Stimulated activated memory B cell treated with anti-CD40 and anti-IgM and Interleukin-4, amounts not matched to agents 10 μg/mL and 1 μg/mL and 100 μg/mL, for 72 hours (primary cell): ENCODE results near the gene RAI1.

Experiments
- ATAC-seq: fragments of 150-1000 bp; cut with Tn5 transposase; 2 replicates; pipeline ENCODE4 v1.10.0; 2021
- H3K27ac Mint-ChIP-seq: one replicate; pipeline ENCODE4 v1.8.0; 2022; ENCODE audit warnings: mild to moderate bottlenecking, mixed read lengths
- H3K27me3 Mint-ChIP-seq: one replicate; pipeline ENCODE4 v1.8.0; 2022; ENCODE audit warnings: mixed read lengths
- H3K36me3 Mint-ChIP-seq: one replicate; pipeline ENCODE4 v1.8.0; 2022; ENCODE audit warnings: mixed read lengths
- H3K4me1 Mint-ChIP-seq: one replicate; pipeline ENCODE4 v1.8.0; 2022; ENCODE audit warnings: mixed read lengths
- H3K4me3 Mint-ChIP-seq: one replicate; pipeline ENCODE4 v1.8.0; 2022; ENCODE audit warnings: mild to moderate bottlenecking, moderate library complexity, mixed read lengths
- H3K9me3 Mint-ChIP-seq: one replicate; pipeline ENCODE4 v1.8.0; 2022; ENCODE audit warnings: mixed read lengths

The RAI1 gene

DNA sequence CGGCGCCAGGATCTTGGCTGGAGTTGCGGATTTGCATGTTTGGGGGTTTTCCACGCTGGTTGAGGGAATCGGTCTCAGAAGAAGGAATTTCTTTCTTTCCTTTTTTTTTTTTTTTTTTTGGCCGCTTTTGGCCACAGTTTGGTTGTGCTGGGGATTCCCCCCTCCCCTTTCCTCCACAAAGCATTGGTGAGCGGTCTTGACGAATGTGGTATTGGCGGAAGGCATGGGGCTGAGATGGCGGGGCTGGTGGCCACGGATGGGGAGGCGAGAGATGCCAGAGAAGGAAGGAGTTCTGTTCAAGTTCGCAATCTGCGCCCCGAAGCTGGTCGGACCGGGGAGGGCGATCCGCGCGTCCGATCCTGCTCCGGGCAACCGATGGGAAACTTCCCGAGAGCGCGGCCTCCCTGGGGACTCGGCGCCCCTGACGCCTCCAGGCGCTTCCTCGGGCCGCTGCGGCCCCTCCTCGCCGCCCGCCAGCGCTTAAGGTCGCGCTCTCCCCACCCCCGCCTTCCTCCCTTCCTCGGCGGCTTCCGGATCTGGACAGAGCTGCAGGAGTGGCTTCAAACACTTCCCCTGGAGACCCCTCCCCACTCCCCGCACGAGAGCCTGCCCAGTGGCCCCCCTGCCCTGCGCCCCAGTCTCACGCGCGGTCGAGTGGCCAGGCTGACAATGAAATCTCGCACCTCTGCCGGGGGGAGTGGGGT, 43.2 kb downstream of the RAI1 start:
- Mint-ChIP-seq H3K4me1 (peaks cover 52% of the 10 kb centered on the region), H3K27me3 (peaks cover 38% of the 10 kb centered on the region), H3K36me3 (peaks cover 1% of the 10 kb centered on the region), H3K9me3 (no peaks in the 10 kb centered on the region), H3K4me3 (peak overlapping the region; percentile 81), H3K27ac (peak overlapping the region; percentile 34)
- ATAC-seq: peak; percentile 65

- Mint-ChIP-seq H3K9me3 (no peaks in the 10 kb centered on the region), H3K27me3 (peaks cover 38% of the 10 kb centered on the region), H3K27ac (peak overlapping the region; percentile 47), H3K4me1 (peaks cover 58% of the 10 kb centered on the region), H3K36me3 (no peaks in the 10 kb centered on the region), H3K4me3 (peak overlapping the region; percentile 54)
- ATAC-seq: no peak
These were observed 43.9 kb downstream of the RAI1 start for GRCh38 chr17:17725011-17725751.

DNA sequence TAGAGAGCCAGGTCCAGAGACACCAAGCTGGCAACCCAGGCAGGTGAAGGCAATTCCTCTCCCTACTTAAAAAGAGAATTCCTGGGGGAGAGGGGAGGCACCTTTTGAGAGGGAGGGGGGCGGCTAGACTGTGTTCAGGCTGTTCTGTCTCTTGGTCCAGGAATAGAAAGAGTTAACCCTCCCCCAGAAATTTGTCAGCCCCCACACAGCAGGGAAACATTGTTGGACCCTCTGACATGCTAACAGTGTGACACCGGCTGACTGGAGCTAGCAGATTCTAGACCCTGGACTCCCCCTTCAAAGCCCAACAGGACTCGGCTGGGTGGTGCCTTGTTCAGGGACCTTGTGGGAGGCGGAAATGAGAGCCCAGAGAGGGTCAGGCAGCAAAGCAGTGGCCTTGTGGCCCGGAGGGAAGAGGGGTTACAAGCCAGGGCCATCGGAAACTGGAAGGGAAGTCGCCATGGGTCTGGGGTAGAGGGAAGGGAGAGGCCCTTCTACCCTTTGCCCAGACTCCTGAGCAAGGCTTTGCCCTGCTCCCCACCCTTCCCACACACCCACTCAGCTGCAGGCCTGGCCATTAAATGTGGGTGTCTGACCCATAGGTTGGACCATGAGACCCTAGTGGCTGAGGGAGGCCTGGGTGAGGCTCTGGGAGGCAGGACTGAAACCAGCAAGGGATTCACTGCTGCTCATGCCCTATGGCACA, 44.6 kb downstream of the RAI1 start:
- ATAC-seq: no peak
- peaks cover 37% of the 10 kb centered on the region for H3K27me3 Mint-ChIP-seq
- H3K9me3 Mint-ChIP-seq: no peaks in the 10 kb centered on the region
- H3K36me3 Mint-ChIP-seq: no peaks in the 10 kb centered on the region
- H3K4me3 Mint-ChIP-seq: no peak overlapping the region
- no peak overlapping the region for H3K27ac Mint-ChIP-seq
- peaks cover 58% of the 10 kb centered on the region for H3K4me1 Mint-ChIP-seq

- Mint-ChIP-seq H3K27me3 (peaks cover 30% of the 10 kb centered on the region), H3K4me1 (peaks cover 53% of the 10 kb centered on the region), H3K4me3 (no peak overlapping the region), H3K36me3 (no peaks in the 10 kb centered on the region), H3K9me3 (no peaks in the 10 kb centered on the region), H3K27ac (no peak overlapping the region)
- ATAC-seq: no peak
These were observed 45.3 kb downstream of the RAI1 start for GRCh38 chr17:17726458-17727060.

GRCh38 chr17:17727111-17727659, 45.9 kb downstream of the RAI1 start:
- H3K27me3 Mint-ChIP-seq: peaks cover 24% of the 10 kb centered on the region
- no peaks in the 10 kb centered on the region for H3K36me3 Mint-ChIP-seq

DNA sequence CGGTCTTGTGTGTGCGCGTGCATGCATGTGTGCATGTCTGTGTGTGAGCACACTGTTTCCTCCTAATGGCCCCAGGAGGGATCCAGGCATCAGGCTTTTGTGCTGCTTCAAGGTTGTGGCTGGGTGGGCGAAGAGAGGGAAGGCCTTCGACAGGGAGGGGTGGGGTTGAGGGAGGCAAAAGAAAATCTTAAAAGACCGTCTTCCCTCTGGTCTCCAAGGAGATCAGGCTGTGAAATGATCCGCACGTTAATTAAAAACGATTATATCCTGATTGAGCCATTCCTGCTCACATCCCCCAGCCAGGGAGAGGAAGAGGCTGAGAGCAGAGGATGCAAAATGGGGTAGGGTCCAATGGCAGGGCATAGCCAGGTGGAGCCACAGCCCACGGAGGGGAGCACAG, 46.9 kb downstream of the RAI1 start:
- H3K4me1 Mint-ChIP-seq: peaks cover 37% of the 10 kb centered on the region
- H3K4me3 Mint-ChIP-seq: no peak overlapping the region
- peaks cover 15% of the 10 kb centered on the region for H3K27me3 Mint-ChIP-seq
- ATAC-seq: no peak
- no peak overlapping the region for H3K27ac Mint-ChIP-seq
- H3K9me3 Mint-ChIP-seq: no peaks in the 10 kb centered on the region
- no peaks in the 10 kb centered on the region for H3K36me3 Mint-ChIP-seq

More at GRCh38 chr17:17727111-17727659, 45.9 kb downstream of the RAI1 start:
- H3K4me3 Mint-ChIP-seq: no peak overlapping the region
- ATAC-seq: no peak
- H3K9me3 Mint-ChIP-seq: no peaks in the 10 kb centered on the region
- peaks cover 47% of the 10 kb centered on the region for H3K4me1 Mint-ChIP-seq
- no peak overlapping the region for H3K27ac Mint-ChIP-seq

GRCh38 chr17:17728550-17729251, 47.4 kb downstream of the RAI1 start:
- Mint-ChIP-seq H3K4me1 (peaks cover 33% of the 10 kb centered on the region), H3K36me3 (no peaks in the 10 kb centered on the region), H3K9me3 (no peaks in the 10 kb centered on the region), H3K27me3 (peaks cover 9% of the 10 kb centered on the region), H3K4me3 (no peak overlapping the region), H3K27ac (no peak overlapping the region)
- ATAC-seq: no peak

- Mint-ChIP-seq H3K27ac (no peak overlapping the region), H3K27me3 (no peaks in the 10 kb centered on the region), H3K4me1 (peaks cover 35% of the 10 kb centered on the region), H3K36me3 (no peaks in the 10 kb centered on the region), H3K9me3 (no peaks in the 10 kb centered on the region), H3K4me3 (no peak overlapping the region)
- peak; percentile 85 for ATAC-seq
These were observed 48.5 kb downstream of the RAI1 start for GRCh38 chr17:17729620-17730249.

GRCh38 chr17:17730250-17730935, 49.1 kb downstream of the RAI1 start:
- Mint-ChIP-seq H3K27me3 (no peaks in the 10 kb centered on the region), H3K4me3 (no peak overlapping the region), H3K9me3 (no peaks in the 10 kb centered on the region), H3K27ac (no peak overlapping the region), H3K36me3 (no peaks in the 10 kb centered on the region), H3K4me1 (peaks cover 33% of the 10 kb centered on the region)
- no peak for ATAC-seq

- Mint-ChIP-seq H3K9me3 (no peaks in the 10 kb centered on the region), H3K27me3 (no peaks in the 10 kb centered on the region), H3K27ac (no peak overlapping the region), H3K4me1 (peaks cover 43% of the 10 kb centered on the region), H3K4me3 (no peak overlapping the region), H3K36me3 (no peaks in the 10 kb centered on the region)
- no peak for ATAC-seq
These were observed 51.2 kb downstream of the RAI1 start for GRCh38 chr17:17732444-17732843.

DNA sequence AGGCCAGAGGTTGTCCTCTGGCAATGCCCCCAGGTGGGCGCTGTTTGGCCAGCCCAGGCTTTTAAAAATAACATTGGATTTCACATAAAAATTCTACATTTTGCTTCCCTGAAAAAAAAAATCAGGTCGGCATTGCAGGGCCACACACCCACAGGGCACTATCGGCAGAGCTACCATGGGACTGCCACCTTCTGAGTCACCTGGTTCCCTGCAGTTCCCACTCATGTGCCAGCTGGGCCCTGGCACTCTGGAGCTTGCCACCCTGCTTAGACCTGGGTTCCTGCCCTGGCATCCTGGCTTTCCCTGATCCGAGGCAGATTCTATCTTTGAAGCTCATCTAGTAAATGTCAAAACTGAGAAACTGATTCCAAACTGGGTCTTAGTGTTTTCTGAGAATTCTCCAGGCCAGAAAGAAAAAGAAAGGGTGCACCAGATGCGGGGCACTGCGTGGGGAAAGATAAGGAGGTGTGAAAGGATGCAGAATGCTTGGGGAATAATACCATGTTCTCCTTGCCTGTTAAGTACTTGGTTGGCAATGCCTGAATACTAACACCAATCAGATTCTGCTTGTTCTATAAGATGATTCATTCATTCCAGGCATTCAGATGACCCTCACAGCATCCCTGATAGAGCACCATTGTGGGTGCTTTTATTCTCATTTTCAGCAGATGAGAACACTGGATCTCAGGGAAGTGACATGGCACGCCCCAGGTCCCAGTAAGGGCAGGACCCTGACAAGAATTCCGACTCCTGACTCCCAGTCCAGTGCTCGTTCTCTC, 51.8 kb downstream of the RAI1 start:
- Mint-ChIP-seq H3K27ac (no peak overlapping the region), H3K27me3 (no peaks in the 10 kb centered on the region), H3K4me1 (peaks cover 43% of the 10 kb centered on the region), H3K36me3 (no peaks in the 10 kb centered on the region), H3K9me3 (no peaks in the 10 kb centered on the region), H3K4me3 (no peak overlapping the region)
- no peak for ATAC-seq

DNA sequence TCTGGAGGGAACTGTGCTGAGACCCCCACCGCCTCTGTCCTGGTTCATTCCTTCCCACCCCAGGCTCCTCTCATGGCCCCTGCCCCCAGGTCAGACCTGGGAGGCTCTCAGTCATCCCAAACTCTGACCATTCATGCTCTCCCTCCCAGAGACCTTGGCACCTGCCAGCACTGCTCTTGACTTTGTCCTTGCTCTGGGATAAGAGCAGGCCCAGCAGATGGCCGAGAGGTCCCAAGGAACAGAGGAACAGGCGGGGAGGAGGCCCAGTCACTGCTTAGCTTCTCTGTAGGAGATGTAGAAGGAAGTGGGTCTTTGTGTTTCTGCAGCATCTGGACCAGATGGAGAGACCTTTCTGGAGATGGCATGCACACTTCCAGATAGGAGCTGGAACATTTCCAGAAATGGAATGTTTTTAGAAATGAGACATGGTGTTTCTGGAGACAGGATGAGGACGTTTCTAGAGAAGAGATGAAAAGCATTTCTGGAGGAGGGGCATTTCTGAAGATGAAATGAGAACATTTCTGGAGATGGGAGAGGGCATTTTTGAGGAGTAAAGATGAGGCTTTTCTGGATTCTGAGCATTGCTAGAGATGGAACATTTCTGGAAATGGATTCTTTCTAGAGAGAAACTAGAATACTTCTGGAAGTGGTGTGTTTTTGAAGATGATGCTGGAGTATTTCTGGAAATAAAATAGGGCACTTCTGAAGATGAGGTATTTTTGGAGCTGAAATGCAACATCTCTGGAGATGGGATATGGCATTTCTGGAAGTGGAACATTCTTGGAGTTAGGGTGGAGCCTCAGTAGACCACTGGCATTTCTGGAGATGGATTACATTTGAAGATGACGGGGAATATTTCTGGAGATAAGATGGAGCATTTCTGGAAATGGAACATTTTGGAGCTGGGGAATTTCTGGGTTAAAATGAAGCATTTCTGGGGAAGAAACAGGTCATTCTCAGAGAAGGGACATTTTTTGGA, 55.2 kb downstream of the RAI1 start:
- peaks cover 40% of the 10 kb centered on the region for H3K4me1 Mint-ChIP-seq

More for the DNA sequence above, 55.2 kb downstream of the RAI1 start:
- H3K9me3 Mint-ChIP-seq: no peaks in the 10 kb centered on the region
- H3K27me3 Mint-ChIP-seq: no peaks in the 10 kb centered on the region
- H3K4me3 Mint-ChIP-seq: no peak overlapping the region
- H3K27ac Mint-ChIP-seq: peak overlapping the region; percentile 13
- H3K36me3 Mint-ChIP-seq: no peaks in the 10 kb centered on the region
- no peak for ATAC-seq
